Hippocampal formation (tissue), 2 donors: ENCODE results near the gene ZNF674.
"Not testable (repeated sequence)": the region's sequence is repeated elsewhere in the genome, so short reads cannot be mapped to it uniquely, and the experiment has no call there.

Experiments used
- DNase-seq, 2 donors: peaks; one replicate each; lab custom pipeline; 2025; lab: John Stamatoyannopoulos, UW

ZNF674 gene

GRCh38 chrX:46463682-46464081, 81.5 kb downstream of the ZNF674 start:
- DNase-seq: no peak

GRCh38 chrX:46461660-46462191, 83.5 kb downstream of the ZNF674 start:
- no peak for DNase-seq

DNA sequence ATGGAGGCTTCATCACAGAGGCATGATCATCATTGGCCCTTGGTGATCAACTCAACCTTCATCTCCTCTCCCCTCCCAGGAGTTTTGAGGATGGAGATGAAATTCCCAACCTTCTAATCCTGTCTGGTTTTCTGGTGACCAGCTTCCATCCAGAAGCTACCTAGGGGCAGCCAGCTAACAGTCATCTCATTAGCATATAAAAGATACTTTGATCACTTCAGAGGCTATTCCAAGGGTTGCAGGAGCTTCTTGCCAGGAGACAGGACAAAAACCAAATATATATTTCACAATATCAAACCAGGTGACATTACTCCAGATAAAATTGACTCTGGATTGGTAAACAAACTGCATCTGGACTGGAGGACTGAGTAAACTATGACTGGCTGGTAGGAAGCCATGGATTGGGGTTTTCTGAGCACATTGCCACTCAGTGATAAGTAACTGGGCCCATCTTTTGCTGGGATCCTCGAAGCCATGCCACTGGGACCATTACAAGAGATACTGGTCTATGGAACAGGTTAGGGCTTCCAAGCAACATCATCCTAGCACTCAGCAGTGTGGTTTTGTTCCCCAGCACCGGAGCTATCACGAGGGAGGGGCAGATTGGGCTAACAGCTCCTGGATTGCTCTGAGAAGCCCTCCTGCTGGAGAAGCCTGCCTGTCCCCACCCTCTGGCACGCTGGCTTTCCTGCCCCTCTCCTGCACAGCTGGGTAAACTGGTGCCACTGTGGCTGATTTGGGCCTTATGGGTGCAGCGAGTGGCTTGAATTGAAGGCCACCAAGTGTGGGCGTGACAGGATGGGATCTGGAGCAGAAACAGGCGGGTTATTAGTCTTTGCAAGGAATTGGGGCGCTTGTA, 84.2 kb downstream of the ZNF674 start:
- not testable (repeated sequence) for DNase-seq

GRCh38 chrX:46459603-46460002, 85.6 kb downstream of the ZNF674 start:
- DNase-seq: no peak

DNA sequence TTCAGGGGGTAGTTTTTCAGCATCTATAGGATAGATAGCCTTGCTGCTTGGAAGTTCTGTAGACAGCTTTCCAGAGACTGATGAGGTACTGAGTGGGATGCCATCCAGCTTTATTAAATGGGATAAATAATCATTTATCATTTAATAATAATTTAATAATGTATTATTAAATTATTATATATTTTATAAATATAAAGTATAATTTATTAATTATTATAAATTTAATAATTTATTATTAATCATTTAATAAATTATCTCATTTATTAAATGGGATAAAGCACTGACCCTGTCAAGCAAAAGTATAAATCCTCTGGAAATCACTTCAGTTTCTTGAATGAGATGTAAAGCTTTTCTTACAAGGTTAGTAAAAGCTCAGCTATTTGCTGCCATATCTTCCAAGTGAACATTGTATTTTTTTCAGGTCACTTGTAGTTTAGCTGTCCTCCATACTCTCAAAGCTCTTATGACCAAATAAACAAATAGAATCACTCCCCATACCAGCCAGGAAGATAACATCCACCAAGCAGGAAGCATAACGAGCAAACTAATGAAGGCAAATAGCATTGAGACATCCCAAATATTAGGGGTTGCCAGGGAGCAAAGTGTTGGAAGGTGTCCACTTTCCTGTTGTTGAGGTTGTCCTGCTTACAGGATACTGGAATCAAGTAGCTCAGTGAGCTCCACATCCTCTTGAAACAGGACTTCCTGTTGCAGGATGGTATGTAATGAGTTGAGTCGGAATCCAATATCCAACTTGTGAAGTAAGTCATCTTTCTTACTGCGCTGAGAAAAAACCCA, 88.9 kb downstream of the ZNF674 start:
- no peak for DNase-seq
